Measurements from ENCODE around the gene KRTAP10-7. TPM values are rescaled to one million over a fixed set of nuclear protein-coding genes. Genes with fewer than 3 reads are reported as not detected.
"Not testable (repeated sequence)": the region's sequence is repeated elsewhere in the genome, so short reads cannot be mapped to it uniquely, and the experiment has no call there.

KRTAP10-7 gene
- total RNA-seq, 4 donors from 2014 or later, result not detected

- no peak for DNase-seq
- H3K9me3 ChIP-seq, result peaks cover 0 to 2% of the 10 kb centered on the region in 2 donors
- TF ChIP-seq POLR2A (IDR thresholded peaks at IDR 0.05) (no peak), CTCF (IDR thresholded peaks at IDR 0.05) (no peak)
- intact Hi-C loops (cut with DNase I; ENCODE audit: low total_unique reads), result no loop called here
- no peak overlapping the region for H3K27ac ChIP-seq
- no peaks in the 10 kb centered on the region for H3K27me3 ChIP-seq
- H3K4me1 ChIP-seq, result no peaks in the 10 kb centered on the region
- H3K4me3 ChIP-seq, result no peak overlapping the region
- no peaks in the 10 kb centered on the region for H3K36me3 ChIP-seq
Measured at GRCh38 chr21:44609193-44609592, 8.8 kb downstream of the KRTAP10-7 start.

GRCh38 chr21:44610157-44610843 is 9.9 kb downstream of the KRTAP10-7 start:
- H3K27me3 ChIP-seq; intact Hi-C loops (cut with DNase I; ENCODE audit: low total_unique reads); H3K27ac ChIP-seq; H3K4me1 ChIP-seq; H3K4me3 ChIP-seq; H3K9me3 ChIP-seq; H3K36me3 ChIP-seq; DNase-seq: not testable (repeated sequence)

- Histone ChIP-seq H3K27me3 (no peaks in the 10 kb centered on the region), H3K36me3 (no peaks in the 10 kb centered on the region), H3K27ac (no peak overlapping the region), H3K4me1 (no peaks in the 10 kb centered on the region), H3K9me3 (peaks cover 0 to 2% of the 10 kb centered on the region in 2 donors), H3K4me3 (no peak overlapping the region)
- no peak for TF ChIP-seq POLR2A (IDR thresholded peaks at IDR 0.05)
- TF ChIP-seq CTCF (IDR thresholded peaks at IDR 0.05), result no peak
- intact Hi-C loops (cut with DNase I; ENCODE audit: low total_unique reads), result no loop called here
- DNase-seq, result no peak
Measured at GRCh38 chr21:44611551-44611950, 11.2 kb downstream of the KRTAP10-7 start.

- Histone ChIP-seq H3K4me3 (no peak within 1 kb of the TSS), H3K4me1 (no peaks in the 10 kb centered on the region), H3K27me3 (no peaks in the 10 kb centered on the region), H3K9me3 (peaks cover 0 to 2% of the 10 kb centered on the region in 2 donors), H3K36me3 (no peaks in the 10 kb centered on the region), H3K27ac (no peak within 1 kb of the TSS)
- intact Hi-C loops (cut with DNase I; ENCODE audit: low total_unique reads), result no loop called here
- DNase-seq, result no peak
- no peak for TF ChIP-seq POLR2A (IDR thresholded peaks at IDR 0.05)
- TF ChIP-seq CTCF (IDR thresholded peaks at IDR 0.05), result no peak
Measured at GRCh38 chr21:44612029-44612486, 11.7 kb downstream of the KRTAP10-7 start, which contains the start of gene KRTAP10-8. TSS of gene KRTAP10-8 (plus strand) at chr21:44612079. CDS start at chr21:44612101, 22 bp downstream.

- Histone ChIP-seq H3K36me3 (no peaks in the 10 kb centered on the region), H3K9me3 (peaks cover 0 to 2% of the 10 kb centered on the region in 2 donors), H3K27ac (no peak overlapping the region), H3K4me1 (no peaks in the 10 kb centered on the region), H3K27me3 (no peaks in the 10 kb centered on the region), H3K4me3 (no peak overlapping the region)
- TF ChIP-seq POLR2A (IDR thresholded peaks at IDR 0.05), result no peak
- no peak for TF ChIP-seq CTCF (IDR thresholded peaks at IDR 0.05)
- intact Hi-C loops (cut with DNase I; ENCODE audit: low total_unique reads), result no loop called here
- no peak for DNase-seq
Measured at GRCh38 chr21:44612669-44613229, 12.4 kb downstream of the KRTAP10-7 start.

All from uterus (tissue), 4 donors.